Mammary epithelial cell (primary cell): Measurements from ENCODE around the gene SPDYC.

Source experiments
- EZH2 ChIP-seq: IDR thresholded peaks from 2 replicates; pipeline ENCODE4 v1.6.1; 2012; ENCODE audit warnings: low read length, inconsistent platforms, borderline replicate concordance
- TF ChIP-seq, protein P1 (sequence below), 2 donors: IDR thresholded peaks in 1 of 2; conservative IDR thresholded peaks in 1 of 2; 2 replicates each; pipeline ENCODE4 v1.5.1; 2011 to 2012; ENCODE audit warnings: inconsistent platforms in 2 of 2, low read length in 2 of 2, mild to moderate bottlenecking in 2 of 2, control low read depth in 1 of 2, low read depth in 1 of 2; ENCODE audit not compliant: insufficient read depth in 1 of 2; ENCODE audit errors: extremely low read depth in 1 of 2

DNA sequence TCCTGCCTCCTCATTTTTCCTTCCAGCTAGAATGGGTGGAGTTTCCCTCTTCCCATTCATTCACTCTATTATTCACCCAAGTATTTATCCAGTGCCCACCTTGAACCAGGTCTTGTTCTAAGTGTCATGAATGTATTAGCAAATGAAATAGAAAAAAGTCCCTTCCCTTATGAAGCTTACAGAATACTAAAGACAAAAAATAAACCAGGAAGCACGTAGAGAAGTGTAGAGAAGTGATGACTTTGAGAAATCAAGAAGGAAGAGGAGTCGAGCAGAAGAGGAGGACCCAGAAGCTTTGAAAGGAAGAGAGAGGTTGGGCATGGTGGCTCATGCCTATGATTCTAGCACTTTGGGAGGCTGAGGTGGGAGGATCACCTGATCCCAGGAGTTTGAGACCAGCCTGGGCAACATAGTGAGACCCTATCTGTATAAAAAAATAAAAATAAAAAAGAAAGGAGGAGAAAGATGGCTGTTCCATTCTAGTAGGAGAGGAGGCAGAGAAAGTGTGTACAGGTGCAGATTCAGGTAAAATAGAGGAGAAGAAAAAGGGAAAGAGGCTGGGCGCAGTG is 18.6 kb upstream of the SPDYC start:
- TF ChIP-seq, protein P1, sequence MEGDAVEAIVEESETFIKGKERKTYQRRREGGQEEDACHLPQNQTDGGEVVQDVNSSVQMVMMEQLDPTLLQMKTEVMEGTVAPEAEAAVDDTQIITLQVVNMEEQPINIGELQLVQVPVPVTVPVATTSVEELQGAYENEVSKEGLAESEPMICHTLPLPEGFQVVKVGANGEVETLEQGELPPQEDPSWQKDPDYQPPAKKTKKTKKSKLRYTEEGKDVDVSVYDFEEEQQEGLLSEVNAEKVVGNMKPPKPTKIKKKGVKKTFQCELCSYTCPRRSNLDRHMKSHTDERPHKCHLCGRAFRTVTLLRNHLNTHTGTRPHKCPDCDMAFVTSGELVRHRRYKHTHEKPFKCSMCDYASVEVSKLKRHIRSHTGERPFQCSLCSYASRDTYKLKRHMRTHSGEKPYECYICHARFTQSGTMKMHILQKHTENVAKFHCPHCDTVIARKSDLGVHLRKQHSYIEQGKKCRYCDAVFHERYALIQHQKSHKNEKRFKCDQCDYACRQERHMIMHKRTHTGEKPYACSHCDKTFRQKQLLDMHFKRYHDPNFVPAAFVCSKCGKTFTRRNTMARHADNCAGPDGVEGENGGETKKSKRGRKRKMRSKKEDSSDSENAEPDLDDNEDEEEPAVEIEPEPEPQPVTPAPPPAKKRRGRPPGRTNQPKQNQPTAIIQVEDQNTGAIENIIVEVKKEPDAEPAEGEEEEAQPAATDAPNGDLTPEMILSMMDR (conservative IDR thresholded peaks at IDR 0.05 in 1 of 2, IDR thresholded peaks at IDR 0.05 in 1 of 2; ENCODE audit: extremely low read depth in 1 of 2, insufficient read depth in 1 of 2, low read depth in 1 of 2, low read length in 2 of 2) = no peak
- TF ChIP-seq EZH2 = no peak
